Ishikawa (cell line): ENCODE measurements around the gene DOCK1.

Source experiments
- CEBPB ChIP-seq: IDR thresholded peaks from 2 replicates; pipeline ENCODE4 v1.6.1; 2012
- CREB1 ChIP-seq: IDR thresholded peaks from 2 replicates; pipeline ENCODE4 v1.6.1; 2012; ENCODE audit warnings: low read depth
- EGR1 ChIP-seq: IDR thresholded peaks from 2 replicates; pipeline ENCODE4 v1.6.1; 2012
- EP300 ChIP-seq: IDR thresholded peaks from 2 replicates; pipeline ENCODE4 v1.6.1; 2012; ENCODE audit warnings: borderline replicate concordance
- FOXM1 ChIP-seq: IDR thresholded peaks from 2 replicates; pipeline ENCODE4 v1.6.1; 2012; ENCODE audit warnings: low read depth, borderline replicate concordance
- NFIC ChIP-seq: IDR thresholded peaks from 2 replicates; pipeline ENCODE4 v1.6.1; 2012
- RAD21 ChIP-seq: IDR thresholded peaks from 2 replicates; pipeline ENCODE4 v1.6.1; 2012; ENCODE audit warnings: low read depth
- TAF1 ChIP-seq: IDR thresholded peaks from 2 replicates; pipeline ENCODE4 v1.6.1; 2012; ENCODE audit warnings: low read depth, mild to moderate bottlenecking
- TCF12 ChIP-seq: IDR thresholded peaks from 2 replicates; pipeline ENCODE4 v1.6.1; 2012; ENCODE audit warnings: low read depth
- TEAD4 ChIP-seq: IDR thresholded peaks from 2 replicates; pipeline ENCODE4 v1.6.1; 2012
- YY1 ChIP-seq: IDR thresholded peaks from 2 replicates; pipeline ENCODE4 v1.6.1; 2012; ENCODE audit warnings: low read depth
- ZBTB7A ChIP-seq: IDR thresholded peaks from 2 replicates; pipeline ENCODE4 v1.6.1; 2012; ENCODE audit warnings: low read depth
- TF ChIP-seq, protein P1 (sequence below): IDR thresholded peaks from 2 replicates; pipeline ENCODE4 v1.6.1; 2012
- TF ChIP-seq, protein P2 (sequence below): IDR thresholded peaks from 2 replicates; pipeline ENCODE4 v1.6.1; 2012; ENCODE audit warnings: low read depth, mild to moderate bottlenecking
- TF ChIP-seq, protein P3 (sequence below): IDR thresholded peaks from 2 replicates; pipeline ENCODE4 v1.6.1; 2012

DOCK1 gene

DNA sequence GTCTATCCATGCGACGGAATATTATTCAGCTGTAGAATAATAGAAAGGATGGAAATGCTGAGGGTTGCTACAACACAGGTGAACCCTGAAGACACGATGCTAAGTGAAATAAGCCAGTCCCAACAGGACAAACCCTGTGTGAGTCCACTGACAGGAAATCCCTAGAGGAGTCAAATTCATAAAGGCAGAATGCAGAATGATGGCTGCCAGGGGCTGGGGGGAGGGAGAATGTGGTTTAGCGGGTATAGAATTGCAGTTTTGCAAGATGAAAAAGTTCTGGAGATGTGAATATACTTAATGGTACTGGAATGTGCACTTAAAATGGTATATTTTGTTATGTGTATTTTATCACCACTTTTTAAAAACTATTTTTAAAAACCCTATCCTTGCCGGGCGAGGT is 36.9 kb upstream of the DOCK1 start:
- TF ChIP-seq ZBTB7A = no peak
- no peak for TF ChIP-seq CREB1

DNA sequence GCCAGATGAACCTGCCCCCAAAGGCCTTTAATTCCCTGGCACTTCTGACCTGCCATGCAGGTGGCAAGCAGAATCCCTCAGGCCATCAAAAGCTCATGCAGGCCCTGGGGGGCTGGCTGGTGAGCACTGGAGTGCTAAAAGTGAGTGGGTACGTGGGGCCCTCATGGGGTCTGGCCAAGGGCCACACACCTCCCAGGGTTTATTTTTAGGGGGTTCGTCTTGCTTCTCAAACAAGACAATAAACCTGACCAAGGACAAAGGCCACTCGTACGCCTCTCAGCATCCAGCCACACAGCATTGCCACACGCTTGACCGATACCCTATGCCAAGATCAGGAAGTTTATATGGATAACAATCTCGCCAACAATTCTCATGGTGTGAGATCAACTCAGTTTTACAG is 33.1 kb upstream of the DOCK1 start:
- TF ChIP-seq, protein P1, sequence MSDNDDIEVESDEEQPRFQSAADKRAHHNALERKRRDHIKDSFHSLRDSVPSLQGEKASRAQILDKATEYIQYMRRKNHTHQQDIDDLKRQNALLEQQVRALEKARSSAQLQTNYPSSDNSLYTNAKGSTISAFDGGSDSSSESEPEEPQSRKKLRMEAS = no peak
- TF ChIP-seq TAF1 (no peak), EGR1 (no peak), YY1 (no peak), RAD21 (no peak), ZBTB7A (no peak), FOXM1 (no peak), TCF12 (no peak), NFIC (no peak), CREB1 (no peak), TEAD4 (no peak), CEBPB (no peak)
- TF ChIP-seq, protein P2, sequence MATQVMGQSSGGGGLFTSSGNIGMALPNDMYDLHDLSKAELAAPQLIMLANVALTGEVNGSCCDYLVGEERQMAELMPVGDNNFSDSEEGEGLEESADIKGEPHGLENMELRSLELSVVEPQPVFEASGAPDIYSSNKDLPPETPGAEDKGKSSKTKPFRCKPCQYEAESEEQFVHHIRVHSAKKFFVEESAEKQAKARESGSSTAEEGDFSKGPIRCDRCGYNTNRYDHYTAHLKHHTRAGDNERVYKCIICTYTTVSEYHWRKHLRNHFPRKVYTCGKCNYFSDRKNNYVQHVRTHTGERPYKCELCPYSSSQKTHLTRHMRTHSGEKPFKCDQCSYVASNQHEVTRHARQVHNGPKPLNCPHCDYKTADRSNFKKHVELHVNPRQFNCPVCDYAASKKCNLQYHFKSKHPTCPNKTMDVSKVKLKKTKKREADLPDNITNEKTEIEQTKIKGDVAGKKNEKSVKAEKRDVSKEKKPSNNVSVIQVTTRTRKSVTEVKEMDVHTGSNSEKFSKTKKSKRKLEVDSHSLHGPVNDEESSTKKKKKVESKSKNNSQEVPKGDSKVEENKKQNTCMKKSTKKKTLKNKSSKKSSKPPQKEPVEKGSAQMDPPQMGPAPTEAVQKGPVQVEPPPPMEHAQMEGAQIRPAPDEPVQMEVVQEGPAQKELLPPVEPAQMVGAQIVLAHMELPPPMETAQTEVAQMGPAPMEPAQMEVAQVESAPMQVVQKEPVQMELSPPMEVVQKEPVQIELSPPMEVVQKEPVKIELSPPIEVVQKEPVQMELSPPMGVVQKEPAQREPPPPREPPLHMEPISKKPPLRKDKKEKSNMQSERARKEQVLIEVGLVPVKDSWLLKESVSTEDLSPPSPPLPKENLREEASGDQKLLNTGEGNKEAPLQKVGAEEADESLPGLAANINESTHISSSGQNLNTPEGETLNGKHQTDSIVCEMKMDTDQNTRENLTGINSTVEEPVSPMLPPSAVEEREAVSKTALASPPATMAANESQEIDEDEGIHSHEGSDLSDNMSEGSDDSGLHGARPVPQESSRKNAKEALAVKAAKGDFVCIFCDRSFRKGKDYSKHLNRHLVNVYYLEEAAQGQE = no peak
- TF ChIP-seq, protein P3, sequence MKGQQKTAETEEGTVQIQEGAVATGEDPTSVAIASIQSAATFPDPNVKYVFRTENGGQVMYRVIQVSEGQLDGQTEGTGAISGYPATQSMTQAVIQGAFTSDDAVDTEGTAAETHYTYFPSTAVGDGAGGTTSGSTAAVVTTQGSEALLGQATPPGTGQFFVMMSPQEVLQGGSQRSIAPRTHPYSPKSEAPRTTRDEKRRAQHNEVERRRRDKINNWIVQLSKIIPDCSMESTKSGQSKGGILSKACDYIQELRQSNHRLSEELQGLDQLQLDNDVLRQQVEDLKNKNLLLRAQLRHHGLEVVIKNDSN = no peak

GRCh38 chr10:126872768-126873167 is 32.5 kb upstream of the DOCK1 start:
- TF ChIP-seq EGR1 = no peak
- TF ChIP-seq ZBTB7A = no peak
- TF ChIP-seq TAF1 = no peak
- TF ChIP-seq CREB1 = no peak
- TF ChIP-seq, protein P3 = no peak
- no peak for TF ChIP-seq EP300
- TF ChIP-seq, protein P2 = no peak
- no peak for TF ChIP-seq TEAD4
- TF ChIP-seq RAD21 = no peak
- no peak for TF ChIP-seq FOXM1
- TF ChIP-seq, protein P1 = no peak
- no peak for TF ChIP-seq YY1
- TF ChIP-seq CEBPB = no peak
- no peak for TF ChIP-seq TCF12
- TF ChIP-seq NFIC = no peak

- no peak for TF ChIP-seq YY1
- TF ChIP-seq, protein P3 = no peak
- TF ChIP-seq, protein P2 = no peak
- no peak for TF ChIP-seq EGR1
- no peak for TF ChIP-seq EP300
- TF ChIP-seq TCF12 = no peak
- no peak for TF ChIP-seq CEBPB
- TF ChIP-seq NFIC = no peak
- no peak for TF ChIP-seq CREB1
- no peak for TF ChIP-seq TEAD4
- TF ChIP-seq, protein P1 = no peak
- no peak for TF ChIP-seq RAD21
- TF ChIP-seq FOXM1 = no peak
- TF ChIP-seq ZBTB7A = no peak
- TF ChIP-seq TAF1 = no peak
Measured at GRCh38 chr10:126876456-126876855, 28.8 kb upstream of the DOCK1 start.
